Hematopoietic multipotent progenitor cell treated with erythropoietin and hydrocortisone succinate and interleukin-3 and kit ligand, for 8 days (in vitro differentiated cells): Measurements from ENCODE around the gene MUC5AC.

Source experiments
- DNase-seq: peaks from one replicate; pipeline ENCODE4 v3.0.0-alpha.2; 2015

The MUC5AC gene

GRCh38 chr11:1228921-1229451, 71.2 kb downstream of the MUC5AC start:
- DNase-seq = no peak

GRCh38 chr11:1229471-1230120, 71.8 kb downstream of the MUC5AC start:
- no peak for DNase-seq

- DNase-seq = no peak
Observed at GRCh38 chr11:1230121-1230455, 72.3 kb downstream of the MUC5AC start.

GRCh38 chr11:1230456-1231395, 73.0 kb downstream of the MUC5AC start:
- DNase-seq = no peak

GRCh38 chr11:1231396-1232020, 73.8 kb downstream of the MUC5AC start:
- no peak for DNase-seq

GRCh38 chr11:1232021-1232882, 74.5 kb downstream of the MUC5AC start:
- DNase-seq = no peak

GRCh38 chr11:1232883-1233321, 75.1 kb downstream of the MUC5AC start:
- no peak for DNase-seq

- DNase-seq = no peak
Observed at GRCh38 chr11:1233351-1234053, 75.7 kb downstream of the MUC5AC start.

GRCh38 chr11:1234054-1234720, 76.4 kb downstream of the MUC5AC start:
- DNase-seq = no peak

GRCh38 chr11:1234771-1235305, 77.1 kb downstream of the MUC5AC start:
- no peak for DNase-seq

GRCh38 chr11:1235306-1235900, 77.7 kb downstream of the MUC5AC start:
- no peak for DNase-seq

- DNase-seq = no peak
Observed at GRCh38 chr11:1235901-1236315, 78.2 kb downstream of the MUC5AC start.

- DNase-seq = no peak
Observed at GRCh38 chr11:1236316-1237127, 78.8 kb downstream of the MUC5AC start.

GRCh38 chr11:1237128-1237580, 79.4 kb downstream of the MUC5AC start:
- DNase-seq = no peak

- DNase-seq = no peak
Observed at GRCh38 chr11:1237851-1238250, 80.1 kb downstream of the MUC5AC start.

- DNase-seq = no peak
Observed at GRCh38 chr11:1238767-1239595, 81.2 kb downstream of the MUC5AC start.

GRCh38 chr11:1239596-1240205, 81.9 kb downstream of the MUC5AC start:
- DNase-seq = no peak

GRCh38 chr11:1240771-1241170, 83.0 kb downstream of the MUC5AC start:
- no peak for DNase-seq
